GM21367 (cell line): ENCODE results near the gene UBE2L3.
"Not testable (repeated sequence)": the region's sequence is repeated elsewhere in the genome, so short reads cannot be mapped to it uniquely, and the experiment has no call there.

ENCODE experiments used
- ATAC-seq: cut with Tn5 transposase; IDR thresholded peaks from one replicate; pipeline ENCODE4 v1.9.1; 2021; ENCODE audit not compliant: unreplicated experiment

Gene UBE2L3

GRCh38 chr22:21567456-21568346, at the start of gene UBE2L3:
TSS of gene UBE2L3 (plus strand) at chr22:21567714. CDS start at chr22:21567745, 31 bp downstream.
- ATAC-seq = no peak

GRCh38 chr22:21526705-21527500, 40.6 kb upstream of the UBE2L3 start:
- not testable (repeated sequence) for ATAC-seq

- ATAC-seq = not testable (repeated sequence)
These were observed 36.0 kb upstream of the UBE2L3 start for GRCh38 chr22:21531525-21531924.

- ATAC-seq = not testable (repeated sequence)
These were observed 34.5 kb upstream of the UBE2L3 start for GRCh38 chr22:21532863-21533648.

GRCh38 chr22:21539862-21540261, 27.7 kb upstream of the UBE2L3 start:
- ATAC-seq = not testable (repeated sequence)

- ATAC-seq = not testable (repeated sequence)
These were observed 22.8 kb upstream of the UBE2L3 start for GRCh38 chr22:21544432-21545322.

GRCh38 chr22:21549558-21549957, 18.0 kb upstream of the UBE2L3 start:
- not testable (repeated sequence) for ATAC-seq

- ATAC-seq = peak; percentile 63
These were observed 17.4 kb upstream of the UBE2L3 start for GRCh38 chr22:21550008-21550677.

- ATAC-seq = peak; percentile 15
These were observed 16.9 kb upstream of the UBE2L3 start for GRCh38 chr22:21550678-21551047.

- not testable (repeated sequence) for ATAC-seq
These were observed 16.2 kb upstream of the UBE2L3 start, which contains the start of gene RIMBP3C for GRCh38 chr22:21551361-21551760. TSS of gene RIMBP3C (minus strand) at chr22:21551461. CDS start at chr22:21550976, 485 bp downstream.

GRCh38 chr22:21559345-21560125, 8.0 kb upstream of the UBE2L3 start:
- not testable (repeated sequence) for ATAC-seq

GRCh38 chr22:21560657-21561056, 6.9 kb upstream of the UBE2L3 start:
- not testable (repeated sequence) for ATAC-seq

- ATAC-seq = no peak
These were observed 3.6 kb upstream of the UBE2L3 start for GRCh38 chr22:21563912-21564311.

- no peak for ATAC-seq
These were observed 3.1 kb upstream of the UBE2L3 start for GRCh38 chr22:21564411-21564810.

GRCh38 chr22:21568347-21569075, 997 bp downstream of the UBE2L3 start:
- no peak for ATAC-seq

GRCh38 chr22:21569076-21569427, 1.5 kb downstream of the UBE2L3 start:
- not testable (repeated sequence) for ATAC-seq

GRCh38 chr22:21569459-21570170, 2.1 kb downstream of the UBE2L3 start:
- no peak for ATAC-seq
